HG02852 (cell line): ENCODE data around the gene PCSK2.
"Not testable (repeated sequence)": the region's sequence is repeated elsewhere in the genome, so short reads cannot be mapped to it uniquely, and the experiment has no call there.

Experiments used
- ATAC-seq: cut with Tn5 transposase; IDR thresholded peaks from one replicate; pipeline ENCODE4 v1.9.1; 2021; ENCODE audit warnings: mild to moderate bottlenecking, moderate library complexity; ENCODE audit not compliant: unreplicated experiment

The PCSK2 gene

GRCh38 chr20:17226410-17227218, at the start of gene PCSK2:
PCSK2 (plus strand) TSS chr20:17227040; CDS start chr20:17227306, 266 bp downstream.
- ATAC-seq, result no peak

GRCh38 chr20:17177341-17177740, 49.5 kb upstream of the PCSK2 start:
- no peak for ATAC-seq

- ATAC-seq, result no peak
Measured at GRCh38 chr20:17179840-17180239, 47.0 kb upstream of the PCSK2 start.

GRCh38 chr20:17189976-17190695, 36.7 kb upstream of the PCSK2 start:
- ATAC-seq, result no peak

- ATAC-seq, result no peak
Measured at GRCh38 chr20:17197041-17197440, 29.8 kb upstream of the PCSK2 start.

GRCh38 chr20:17202030-17202429, 24.8 kb upstream of the PCSK2 start:
- ATAC-seq, result no peak

GRCh38 chr20:17202673-17203072, 24.2 kb upstream of the PCSK2 start:
- no peak for ATAC-seq

GRCh38 chr20:17205084-17205813, 21.6 kb upstream of the PCSK2 start:
- ATAC-seq, result no peak

GRCh38 chr20:17210387-17210786, 16.5 kb upstream of the PCSK2 start:
- ATAC-seq, result no peak

GRCh38 chr20:17210983-17211382, 15.9 kb upstream of the PCSK2 start:
- ATAC-seq, result no peak

- ATAC-seq, result no peak
Measured at GRCh38 chr20:17215167-17215566, 11.7 kb upstream of the PCSK2 start.

- ATAC-seq, result not testable (repeated sequence)
Measured at GRCh38 chr20:17219856-17220255, 7.0 kb upstream of the PCSK2 start.

GRCh38 chr20:17223553-17223952, 3.3 kb upstream of the PCSK2 start:
- no peak for ATAC-seq

GRCh38 chr20:17225851-17226409, 910 bp upstream of the PCSK2 start:
- ATAC-seq, result no peak

GRCh38 chr20:17227219-17227575, 357 bp downstream of the PCSK2 start:
- ATAC-seq, result no peak

GRCh38 chr20:17227669-17228623, 1.1 kb downstream of the PCSK2 start:
- no peak for ATAC-seq

- ATAC-seq, result no peak
Measured at GRCh38 chr20:17228624-17229061, 1.8 kb downstream of the PCSK2 start.

- ATAC-seq, result no peak
Measured at GRCh38 chr20:17229256-17229655, 2.4 kb downstream of the PCSK2 start.

- ATAC-seq, result no peak
Measured at GRCh38 chr20:17233626-17234025, 6.8 kb downstream of the PCSK2 start.

- ATAC-seq, result no peak
Measured at GRCh38 chr20:17236766-17237165, 9.9 kb downstream of the PCSK2 start.
